Spleen (tissue), 11 donors: ENCODE results near the gene FLT1. TPM values are rescaled to one million over a fixed set of nuclear protein-coding genes. Genes with fewer than 3 reads are reported as not detected.

Experiments
- DNase-seq: peaks from one replicate; pipeline ENCODE4 v3.0.0-alpha.2; 2020
- H3K27ac ChIP-seq, 8 donors: fragments of 200-600 bp; sonication (generic) in 7 of 8; 1 replicate in 4 of 8; 2 replicates in 4 of 8; pipeline versions ENCODE4 v1.5.0 to v1.8.0; 2016 to 2021; ENCODE audit warnings: inconsistent platforms in 4 of 8, mild to moderate bottlenecking in 4 of 8, moderate library complexity in 1 of 8
- H3K27me3 ChIP-seq, 7 donors: fragments of 200-600 bp; sonication (generic) in 6 of 7; replicated peaks in 1 of 7; 1 replicate in 4 of 7; 2 replicates in 3 of 7; pipeline versions ENCODE4 v1.5.0 to v1.8.0; 2016 to 2021; ENCODE audit warnings: inconsistent platforms in 3 of 7, mild to moderate bottlenecking in 1 of 7
- H3K36me3 ChIP-seq, 6 donors: fragments of 200-600 bp; sonication (generic) in 5 of 6; 1 replicate in 4 of 6; 2 replicates in 2 of 6; pipeline versions ENCODE4 v1.5.0 to v1.8.0; 2016 to 2021; ENCODE audit warnings: inconsistent platforms in 2 of 6
- H3K4me1 ChIP-seq, 6 donors: fragments of 200-600 bp; sonication (generic) in 5 of 6; 1 replicate in 3 of 6; 2 replicates in 3 of 6; pipeline versions ENCODE4 v1.5.0 to v1.8.0; 2016 to 2021; ENCODE audit warnings: inconsistent platforms in 3 of 6
- H3K4me3 ChIP-seq, 8 donors: fragments of 200-600 bp; sonication (generic) in 7 of 8; 1 replicate in 4 of 8; 2 replicates in 4 of 8; pipeline versions ENCODE4 v1.5.0 to v1.8.0; 2016 to 2021; ENCODE audit warnings: inconsistent platforms in 4 of 8, mild to moderate bottlenecking in 4 of 8, moderate library complexity in 2 of 8
- H3K9me3 ChIP-seq, 8 donors: fragments of 200-600 bp; sonication (generic) in 7 of 8; 1 replicate in 4 of 8; 2 replicates in 4 of 8; pipeline versions ENCODE4 v1.5.0 to v1.8.0; 2016 to 2021; ENCODE audit warnings: inconsistent platforms in 4 of 8
- CTCF ChIP-seq, 11 experiments: fragments of 200-600 bp in 7 of 11; fragments of 450-650 bp in 4 of 11; sonication (generic) in 4 of 11; IDR thresholded peaks in 8 of 11; conservative IDR thresholded peaks in 3 of 11; 1 replicate in 7 of 11; 2 replicates in 4 of 11; pipeline versions ENCODE4 v1.4.0 to v1.8.0; 2016 to 2021; ENCODE audit warnings: antibody characterized with exemption in 11 of 11, inconsistent platforms in 4 of 11, mild to moderate bottlenecking in 1 of 11
- POLR2A ChIP-seq, 3 donors: fragments of 450-650 bp; IDR thresholded peaks; one replicate each; pipeline ENCODE4 v1.5.1; 2017; ENCODE audit warnings: antibody characterized with exemption in 3 of 3, mild to moderate bottlenecking in 1 of 3
- POLR2AphosphoS5 ChIP-seq, 3 donors: sonication (generic); formaldehyde crosslinking; IDR thresholded peaks; one replicate each; pipeline ENCODE4 v1.5.1; 2017; ENCODE audit warnings: antibody characterized with exemption in 3 of 3
- WGBS, 5 donors: extraction: QIAGEN DNeasy Blood & Tissue Kit in 3 of 5; methylation state at CpG; one replicate each; pipeline versions ENCODE4 v1.1.5 to v1.1.7; 2013 to 2018; 5-methylcytosine and 5-hydroxymethylcytosine counted together
- intact Hi-C: fragments of 100-400 bp; cut with DNase I; formaldehyde crosslinking; loops from one replicate; pipeline ENCODE4 v1.15.0; 2023; ENCODE audit warnings: low total_unique reads
- polyA plus RNA-seq, 3 donors: library from polyadenylated mRNA; stranded (reverse); fragments of 200-250 nt; gene quantifications; one replicate each; pipeline ENCODE4 v1.2.1, GENCODE V29; 2013
- total RNA-seq, 7 donors: library from RNA; depleted of rRNA in 3 of 7; stranded (reverse); fragments of >200 nt in 3 of 7; fragmentation: NEBNext Ultra II Directional in 4 of 7; extraction: Animal tissue kit (Norgen Biotek cat#: 25700) in 4 of 7; gene quantifications; one replicate each; pipeline versions ENCODE4 v1.1.0 to v1.2.1, GENCODE V29; 2016 to 2021
- donor health status: healthy with polysubstance abuse.
- donor health status: DM: no; HTN: no; CAD: no; lungs with moderate emphysema.
- donor health status: DM: no; HTN: no; CAD: no.
- donor health status: Bipolar disorder and iron deficiency.
- donor health status: healthy.
- donor health status: DM: no; HTN: no; CAD: no.
- donor health status: DM: yes; HTN: yes; CAD: no.

The FLT1 gene
- total and polyA plus RNA-seq, 10 donors = 1.2 to 70.6 (median 55.4) TPM

GRCh38 chr13:28349907-28350654 lies 144.8 kb downstream of the FLT1 start:
- intact Hi-C loops = no loop called here
- H3K27me3 ChIP-seq = peaks cover 0 to 13% (median 0%) of the 10 kb centered on the region in 7 donors
- 82 to 93% (median 88%) methylated on average over 7 to 8 of the region's 8 CpGs for WGBS, 5 donors
- no peaks in the 10 kb centered on the region for H3K9me3 ChIP-seq
- peaks cover 0 to 16% (median 5%) of the 10 kb centered on the region in 6 donors for H3K4me1 ChIP-seq
- no peak overlapping the region for H3K4me3 ChIP-seq
- TF ChIP-seq CTCF (IDR thresholded peaks at IDR 0.05 in 8 of 11, conservative IDR thresholded peaks at IDR 0.05 in 3 of 11) = no peak
- no peak for TF ChIP-seq POLR2A (IDR thresholded peaks at IDR 0.05)
- TF ChIP-seq POLR2AphosphoS5 (IDR thresholded peaks at IDR 0.05) = no peak
- no peak overlapping the region for H3K27ac ChIP-seq
- DNase-seq = no peak
- no peaks in the 10 kb centered on the region for H3K36me3 ChIP-seq

GRCh38 chr13:28349371-28349770 lies 145.6 kb downstream of the FLT1 start:
- Histone ChIP-seq H3K9me3 (no peaks in the 10 kb centered on the region), H3K4me3 (no peak overlapping the region), H3K4me1 (peaks cover 0 to 15% (median 5%) of the 10 kb centered on the region in 6 donors), H3K36me3 (no peaks in the 10 kb centered on the region), H3K27ac (no peak overlapping the region), H3K27me3 (peaks cover 0 to 13% (median 0%) of the 10 kb centered on the region in 7 donors)
- 86 to 93% (median 92%) methylated on average over 6 of the region's 6 CpGs for WGBS, 5 donors
- intact Hi-C loops = no loop called here
- TF ChIP-seq POLR2AphosphoS5 (IDR thresholded peaks at IDR 0.05) = no peak
- TF ChIP-seq CTCF (IDR thresholded peaks at IDR 0.05 in 8 of 11, conservative IDR thresholded peaks at IDR 0.05 in 3 of 11) = no peak
- TF ChIP-seq POLR2A (IDR thresholded peaks at IDR 0.05) = no peak
- no peak for DNase-seq

- 30 to 42% (median 39%) methylated on average over 5 of the region's 5 CpGs for WGBS, 5 donors
- DNase-seq = no peak
- no peak overlapping the region for H3K4me3 ChIP-seq
- intact Hi-C loops = no loop called here
- H3K36me3 ChIP-seq = no peaks in the 10 kb centered on the region
- TF ChIP-seq POLR2AphosphoS5 (IDR thresholded peaks at IDR 0.05) = no peak
- TF ChIP-seq POLR2A (IDR thresholded peaks at IDR 0.05) = no peak
- no peak for TF ChIP-seq CTCF (IDR thresholded peaks at IDR 0.05 in 8 of 11, conservative IDR thresholded peaks at IDR 0.05 in 3 of 11)
- no peaks in the 10 kb centered on the region for H3K4me1 ChIP-seq
- no peaks in the 10 kb centered on the region for H3K9me3 ChIP-seq
- no peak overlapping the region for H3K27ac ChIP-seq
- peaks cover 0 to 13% (median 0%) of the 10 kb centered on the region in 7 donors for H3K27me3 ChIP-seq
Observed at GRCh38 chr13:28347456-28348371, 147.2 kb downstream of the FLT1 start.

- no peak for TF ChIP-seq POLR2A (IDR thresholded peaks at IDR 0.05)
- TF ChIP-seq CTCF (IDR thresholded peaks at IDR 0.05 in 8 of 11, conservative IDR thresholded peaks at IDR 0.05 in 3 of 11) = no peak
- no peak for TF ChIP-seq POLR2AphosphoS5 (IDR thresholded peaks at IDR 0.05)
- WGBS, 5 donors = 90 to 100% (median 97%) methylated on average over 2 of the region's 2 CpGs
- Histone ChIP-seq H3K4me1 (no peaks in the 10 kb centered on the region), H3K27ac (no peak overlapping the region), H3K36me3 (no peaks in the 10 kb centered on the region), H3K9me3 (no peaks in the 10 kb centered on the region), H3K4me3 (no peak overlapping the region), H3K27me3 (peaks cover 0 to 13% (median 0%) of the 10 kb centered on the region in 7 donors)
- DNase-seq = no peak
- intact Hi-C loops = no loop called here
Observed at GRCh38 chr13:28346154-28346553, 148.8 kb downstream of the FLT1 start.
